GM18951 (cell line): ENCODE measurements around the gene PRR33.

ENCODE experiments used
- POLR2A ChIP-seq: IDR thresholded peaks from 4 replicates; pipeline ENCODE4 v1.6.1; 2011; ENCODE audit warnings: mild to moderate bottlenecking; ENCODE audit not compliant: insufficient read length, insufficient read depth; ENCODE audit errors: extremely low read depth
- in situ Hi-C: fragments of 300-500 bp; cut with MboI; formaldehyde crosslinking; loops from one replicate; pipeline ENCODE4 v1.12.0; 2022; ENCODE audit warnings: low sequenced_read_pairs, mixed read lengths, inconsistent platforms; ENCODE audit not compliant: unreplicated experiment

PRR33 gene

DNA sequence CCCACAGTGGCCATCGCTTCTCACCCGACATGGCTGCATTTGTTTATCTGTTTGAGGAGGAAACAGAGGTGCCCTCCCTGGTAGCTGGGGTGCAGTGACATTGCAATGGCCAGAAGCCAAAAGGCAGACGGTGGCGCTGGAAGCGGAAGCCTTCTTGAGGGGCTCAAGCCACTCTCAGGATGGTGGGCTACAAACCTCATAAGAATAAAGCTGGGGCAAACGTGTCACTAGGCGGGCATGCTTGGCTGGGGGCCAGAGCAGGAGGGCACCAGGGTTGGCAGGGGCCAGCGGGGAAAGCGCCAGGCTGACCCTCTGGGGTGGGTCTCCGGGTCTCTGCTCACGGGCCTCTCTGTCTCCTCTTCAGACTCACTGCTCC is 40.4 kb upstream of the PRR33 start:
- in situ Hi-C loops = no loop called here
- no peak for TF ChIP-seq POLR2A

DNA sequence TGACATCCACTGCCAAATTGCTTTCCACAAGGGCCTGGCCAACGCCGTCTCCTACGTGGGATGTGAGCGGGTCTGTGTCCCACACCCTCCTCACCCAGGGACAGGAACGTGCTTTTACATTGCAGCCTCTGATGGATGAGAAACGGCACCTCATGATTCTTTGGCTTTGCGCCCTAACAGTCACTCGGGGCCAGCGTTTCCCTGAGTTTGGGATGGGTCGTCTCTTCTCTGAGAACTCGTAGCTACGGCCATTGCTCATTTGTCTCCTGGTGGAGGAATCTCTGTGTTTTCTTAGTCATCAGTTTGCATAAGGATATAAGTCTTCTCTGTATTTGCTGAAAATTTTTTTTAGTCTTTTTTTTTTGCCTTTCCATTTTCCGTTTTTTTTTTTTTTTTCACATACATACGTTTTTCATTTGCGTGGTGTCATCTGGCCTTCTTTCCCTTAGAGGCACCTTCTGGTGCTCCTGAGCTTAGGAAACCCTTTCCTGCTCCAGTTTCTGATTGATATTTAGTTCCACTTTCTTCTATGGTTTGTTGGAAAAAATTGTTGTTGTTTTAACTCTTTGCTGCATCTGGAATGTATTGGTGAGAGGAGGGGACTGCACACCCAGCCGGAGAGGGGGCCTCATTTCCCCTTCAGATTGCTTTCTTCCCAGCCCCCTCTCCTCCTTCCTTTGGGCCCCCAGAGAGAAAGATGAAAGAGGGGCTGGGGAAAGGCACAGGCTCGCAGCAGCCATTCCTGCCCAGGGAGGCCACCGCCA is 39.8 kb upstream of the PRR33 start:
- in situ Hi-C loops = no loop called here
- no peak for TF ChIP-seq POLR2A

DNA sequence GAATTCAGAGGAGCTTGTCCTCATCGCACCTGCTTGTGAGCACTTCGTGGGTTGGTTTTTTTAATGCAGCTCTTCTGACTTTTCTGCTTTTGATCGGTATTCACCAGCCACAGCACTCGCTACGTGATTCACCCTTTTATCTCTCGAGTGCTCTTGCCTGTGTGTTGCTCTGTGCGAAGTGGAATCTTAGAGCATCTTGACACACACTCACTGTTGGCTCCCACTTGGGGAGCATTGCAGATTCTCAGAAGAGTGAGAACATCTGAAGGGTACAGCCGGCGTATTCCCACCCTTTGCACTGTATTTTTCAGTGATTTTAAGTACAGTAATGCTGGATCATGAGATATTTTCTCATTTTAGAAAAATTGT is 38.8 kb upstream of the PRR33 start:
- in situ Hi-C loops = no loop called here
- no peak for TF ChIP-seq POLR2A

DNA sequence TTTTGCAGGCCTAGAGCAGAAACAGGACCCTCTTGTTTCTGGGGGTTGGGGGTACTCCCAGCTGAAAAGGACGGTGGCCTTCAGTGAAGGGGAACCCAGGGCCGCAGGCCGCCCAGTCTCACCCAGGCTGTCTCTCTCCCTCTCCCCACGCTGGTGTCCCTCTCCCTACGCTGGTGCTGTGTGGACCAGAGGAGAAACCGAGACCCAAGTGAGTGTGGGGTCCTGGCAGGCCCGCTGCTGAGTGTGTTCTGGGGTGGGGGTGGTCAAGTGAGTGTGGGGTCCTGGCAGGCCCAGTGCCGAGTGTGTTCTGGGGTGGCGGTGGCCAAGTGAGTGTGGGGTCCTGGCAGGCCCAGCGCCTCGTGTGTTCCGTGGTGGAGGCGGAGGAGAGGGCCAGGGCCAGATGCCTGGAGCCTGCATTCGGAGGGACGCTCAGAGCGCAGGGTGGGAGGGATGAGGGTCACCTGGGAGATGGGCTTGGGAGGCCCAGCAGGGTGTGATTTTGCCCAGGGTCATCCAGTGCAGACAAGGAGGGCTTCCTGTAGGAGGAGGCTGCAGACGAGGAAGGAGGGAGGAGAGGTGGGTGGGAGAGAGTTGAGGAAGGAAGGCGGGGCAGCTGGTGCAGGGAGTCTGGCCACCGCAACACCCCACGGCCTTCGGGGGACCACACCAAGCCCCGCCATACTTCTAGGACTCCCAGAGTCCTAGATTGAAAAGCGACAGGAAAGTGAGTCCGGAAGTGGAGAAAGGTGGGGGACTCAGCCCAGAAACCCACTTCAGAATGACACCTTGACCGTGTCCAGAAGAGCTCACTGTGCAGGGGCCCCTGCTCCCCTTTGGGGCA is 38.1 kb upstream of the PRR33 start:
- TF ChIP-seq POLR2A = no peak
- in situ Hi-C loops = no loop called here

DNA sequence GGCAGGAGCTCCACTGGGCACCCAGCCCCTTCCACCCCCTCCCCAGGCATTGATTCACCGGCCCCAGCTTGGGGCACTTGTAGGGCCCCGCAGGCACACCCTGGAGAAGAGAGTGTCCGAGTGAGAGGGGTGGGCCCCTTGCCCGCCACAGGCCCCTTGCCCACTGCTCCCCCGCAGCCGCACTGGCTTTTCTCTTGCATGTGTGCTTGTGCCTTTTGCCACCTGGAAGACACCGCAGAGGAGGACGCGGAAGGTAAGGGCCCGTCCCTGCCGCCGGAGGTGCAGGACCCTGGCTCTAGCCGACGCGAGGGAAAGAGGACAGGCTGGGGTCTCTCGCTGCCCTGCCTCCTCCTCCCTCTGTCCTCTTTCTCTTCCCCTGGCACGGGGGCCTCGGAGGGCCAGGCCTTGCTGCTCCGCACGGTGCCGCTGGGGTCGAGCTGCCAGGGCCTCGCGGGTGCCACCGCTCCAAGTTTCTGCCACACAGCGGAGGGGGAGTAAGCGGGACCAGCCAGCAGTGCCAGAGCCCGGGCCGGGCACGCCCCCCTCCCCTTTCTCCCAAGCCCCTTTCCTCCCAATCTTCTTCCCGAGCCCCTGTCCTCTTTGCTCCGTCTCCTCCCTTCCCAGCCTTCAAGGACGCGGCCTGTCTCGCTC is 37.3 kb upstream of the PRR33 start:
- TF ChIP-seq POLR2A = no peak

DNA sequence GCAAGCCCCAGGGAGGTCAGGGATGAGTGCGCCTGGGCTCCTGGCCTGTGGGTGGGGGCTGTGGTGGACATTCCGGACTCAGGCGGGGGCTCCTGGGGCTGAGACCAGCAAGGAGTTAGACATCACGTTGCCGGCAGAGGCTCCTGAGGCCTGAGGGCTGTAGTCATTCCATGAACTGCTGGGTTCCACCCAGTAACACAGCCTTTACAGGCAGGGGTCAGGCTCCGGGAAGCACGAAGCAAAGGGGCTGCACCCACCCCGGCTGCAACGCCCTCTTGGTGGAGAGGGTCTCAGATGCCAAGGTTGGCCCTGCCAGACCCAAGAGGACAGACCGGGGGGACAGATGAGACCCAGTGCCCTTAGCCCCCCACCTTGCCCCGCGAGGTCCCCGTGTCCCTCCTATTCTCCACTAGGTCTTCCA is 36.8 kb upstream of the PRR33 start:
- TF ChIP-seq POLR2A = no peak
- in situ Hi-C loops = no loop called here

More for the DNA sequence above, 37.3 kb upstream of the PRR33 start:
- in situ Hi-C loops = no loop called here

DNA sequence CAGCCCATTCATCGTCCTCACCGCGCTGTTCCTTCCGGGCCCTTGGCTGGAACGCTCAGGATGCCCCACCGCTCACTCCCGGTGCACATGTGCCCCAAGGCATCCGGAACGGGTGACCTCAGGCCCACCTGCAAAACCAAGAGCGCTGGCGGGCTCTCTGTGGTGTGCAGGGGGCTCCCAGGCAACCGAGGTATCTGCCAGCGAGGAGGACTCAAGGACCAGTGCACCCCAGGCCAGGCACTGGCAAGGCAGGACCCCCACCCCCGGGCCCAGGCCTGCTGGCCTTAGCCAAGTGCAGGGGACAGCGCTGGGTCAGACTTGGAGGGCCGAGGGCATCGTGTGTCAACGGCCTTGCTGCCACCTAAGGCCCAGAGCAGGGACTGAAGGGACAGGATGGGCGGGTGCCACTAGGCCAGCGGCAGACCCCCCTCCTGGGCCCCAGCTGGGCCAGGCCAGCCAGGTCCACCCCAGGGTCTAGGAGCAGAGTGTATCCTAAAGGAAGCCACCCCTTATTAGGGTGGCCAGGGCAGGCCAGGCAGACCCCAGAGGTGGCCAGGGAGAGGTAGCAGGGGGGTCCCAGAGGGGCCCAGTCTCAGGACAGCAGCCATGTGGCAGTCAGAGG is 36.3 kb upstream of the PRR33 start:
- in situ Hi-C loops = no loop called here
- no peak for TF ChIP-seq POLR2A

DNA sequence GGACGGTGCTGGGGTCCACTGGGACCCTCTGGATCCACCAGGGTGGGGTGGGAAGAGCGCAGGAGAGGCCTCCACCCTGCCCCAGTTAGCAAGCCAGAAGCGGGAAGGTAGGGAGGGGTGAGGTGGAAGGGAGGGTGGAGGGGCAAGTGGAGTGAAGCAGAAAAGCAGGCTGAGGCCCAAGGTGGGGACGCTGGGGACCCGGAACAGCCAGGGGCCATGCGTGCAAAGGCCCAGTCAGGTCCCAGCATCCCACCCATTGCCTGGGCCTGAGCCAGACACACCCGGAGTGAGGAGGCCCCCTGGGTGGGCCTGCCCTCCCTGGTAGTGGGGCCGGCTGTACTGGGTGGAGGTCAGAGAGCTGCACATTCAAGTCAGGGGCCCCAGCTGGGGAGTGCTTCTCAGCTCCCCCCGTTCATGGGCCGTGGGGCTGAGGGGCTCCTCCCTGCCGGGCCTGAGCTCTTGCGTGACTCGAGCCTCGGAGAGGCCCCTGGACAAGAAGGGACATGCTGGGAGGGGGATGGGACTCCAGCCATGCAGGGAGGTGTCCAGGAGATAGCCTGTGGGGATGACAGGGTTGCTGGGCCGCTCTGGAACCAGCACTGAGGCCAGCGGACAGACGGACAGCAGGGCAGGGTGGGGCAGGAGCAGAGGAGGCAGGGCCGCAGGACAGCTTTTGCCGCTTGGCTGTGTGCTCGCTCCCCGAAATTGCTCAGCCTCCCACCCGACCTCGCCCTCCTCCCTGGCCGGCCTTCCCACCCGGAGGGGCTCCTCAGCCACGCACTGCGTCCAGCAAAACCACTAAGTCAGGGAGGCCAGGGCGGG is 35.5 kb upstream of the PRR33 start:
- no peak for TF ChIP-seq POLR2A
- in situ Hi-C loops = no loop called here

DNA sequence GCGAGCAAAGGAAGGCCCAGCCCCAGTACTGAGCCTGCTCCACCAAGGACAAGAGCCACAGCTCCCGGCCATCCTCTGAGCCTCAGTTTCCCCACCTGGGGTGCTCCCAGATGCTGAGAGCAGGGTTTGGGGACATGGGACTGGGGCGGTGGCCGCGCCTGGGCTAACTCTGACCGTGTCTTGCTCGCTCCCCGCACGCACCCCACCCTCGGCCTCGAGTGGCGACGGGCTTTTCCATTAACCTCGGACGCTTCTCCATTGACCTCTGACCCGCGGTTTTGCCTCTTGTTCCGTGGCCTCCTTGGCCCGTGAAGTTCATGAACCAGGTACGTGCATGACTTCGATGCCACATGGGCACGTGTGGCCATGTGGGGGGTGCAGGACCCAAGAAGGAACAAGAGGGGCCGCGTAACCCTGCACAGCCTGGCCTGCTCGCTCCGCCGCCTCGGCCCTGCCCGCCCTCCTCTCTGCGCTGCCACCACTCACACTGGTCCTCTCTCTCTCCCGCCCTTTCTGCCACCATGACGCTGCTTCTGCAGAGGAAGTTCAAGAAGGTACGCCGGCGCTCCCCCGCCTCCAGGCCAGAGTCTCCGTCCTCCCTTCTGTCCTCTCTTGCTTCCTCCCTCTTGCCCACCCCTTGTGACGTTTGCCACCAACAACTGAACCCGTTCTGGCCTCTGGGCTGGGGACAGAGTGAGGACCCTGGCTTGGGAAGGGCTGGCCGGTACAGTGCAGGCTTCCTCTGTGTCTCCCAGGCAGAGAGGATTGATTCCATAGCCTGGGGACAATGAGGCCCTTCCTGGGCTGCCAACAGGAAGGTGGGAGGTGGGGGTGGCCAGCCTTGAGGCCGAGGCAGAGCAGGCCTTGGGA is 34.7 kb upstream of the PRR33 start:
- no peak for TF ChIP-seq POLR2A
- in situ Hi-C loops = no loop called here

DNA sequence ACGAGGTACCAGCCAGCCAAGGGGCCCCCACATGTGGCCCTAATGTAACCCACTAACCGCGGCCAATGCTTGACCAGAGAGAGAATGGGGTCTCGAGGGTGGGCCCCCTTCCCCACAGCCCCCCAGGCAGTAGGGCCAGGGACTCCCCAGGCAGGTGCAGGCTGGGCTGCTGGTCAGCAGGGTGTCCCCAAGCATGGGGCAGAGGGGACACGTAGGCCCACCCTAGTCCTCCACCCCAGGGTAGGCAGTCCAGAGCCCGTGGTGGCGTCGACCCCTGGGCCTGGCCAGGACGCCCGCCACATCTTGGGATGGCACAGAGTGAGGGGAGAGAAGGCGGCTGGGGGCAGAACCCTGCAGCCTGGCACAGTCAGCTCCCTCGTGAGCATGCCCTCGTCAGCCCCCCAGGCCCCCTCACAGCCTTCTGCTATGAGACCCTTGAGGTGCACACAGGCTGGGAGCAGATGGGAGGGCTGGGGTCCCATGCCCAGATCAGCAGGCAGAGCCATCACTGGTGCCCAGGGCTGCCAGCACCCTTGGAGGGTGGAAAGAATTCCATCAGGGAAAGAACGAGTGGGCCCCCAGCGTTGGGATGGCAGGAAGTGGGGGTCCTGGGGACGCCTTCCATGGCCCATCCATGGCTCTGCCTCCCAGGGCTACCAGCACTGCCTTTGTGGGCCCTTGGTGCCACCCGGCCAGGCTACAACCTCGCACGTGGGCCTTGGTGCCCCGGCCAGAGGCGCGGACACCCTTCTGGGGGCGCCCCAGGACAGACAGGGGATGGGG is 33.9 kb upstream of the PRR33 start:
- no peak for TF ChIP-seq POLR2A
- in situ Hi-C loops = no loop called here
